Colon (tissue), 2 donors: ENCODE results near the gene KCNJ15.
"Not testable (repeated sequence)": the region's sequence is repeated elsewhere in the genome, so short reads cannot be mapped to it uniquely, and the experiment has no call there.

Source experiments
- FAIRE-seq: peaks from 2 replicates; lab custom pipeline; 2012; peaks lifted over from hg19 to GRCh38; lab: Jason Lieb, UNC
- donor health status: control.
- donor health status: control.

KCNJ15 gene

GRCh38 chr21:38256599-38257302 lies at the start of gene KCNJ15:
Gene KCNJ15 (plus strand): TSS chr21:38256991. CDS start chr21:38299262, 42,271 bp downstream.
- no peak for FAIRE-seq

- no peak for FAIRE-seq
Measured at GRCh38 chr21:38208118-38208517, 48.7 kb upstream of the KCNJ15 start.

GRCh38 chr21:38211321-38211720 lies 45.5 kb upstream of the KCNJ15 start:
- FAIRE-seq, result no peak

GRCh38 chr21:38212706-38213105 lies 44.1 kb upstream of the KCNJ15 start:
- FAIRE-seq, result no peak

- FAIRE-seq, result no peak
Measured at GRCh38 chr21:38219049-38219628, 37.7 kb upstream of the KCNJ15 start.

- FAIRE-seq, result no peak
Measured at GRCh38 chr21:38220270-38220737, 36.5 kb upstream of the KCNJ15 start.

- no peak for FAIRE-seq
Measured at GRCh38 chr21:38221594-38221993, 35.2 kb upstream of the KCNJ15 start.

- no peak for FAIRE-seq
Measured at GRCh38 chr21:38223893-38224540, 32.8 kb upstream of the KCNJ15 start.

- FAIRE-seq, result no peak
Measured at GRCh38 chr21:38227401-38227800, 29.4 kb upstream of the KCNJ15 start.

- FAIRE-seq, result no peak
Measured at GRCh38 chr21:38228115-38228514, 28.7 kb upstream of the KCNJ15 start.

GRCh38 chr21:38228537-38228936 lies 28.3 kb upstream of the KCNJ15 start:
- no peak for FAIRE-seq

GRCh38 chr21:38229260-38229877 lies 27.4 kb upstream of the KCNJ15 start:
- no peak for FAIRE-seq

- no peak for FAIRE-seq
Measured at GRCh38 chr21:38234395-38235142, 22.2 kb upstream of the KCNJ15 start.

- FAIRE-seq, result not testable (repeated sequence)
Measured at GRCh38 chr21:38235251-38235650, 21.5 kb upstream of the KCNJ15 start.

GRCh38 chr21:38236232-38236631 lies 20.6 kb upstream of the KCNJ15 start:
- FAIRE-seq, result no peak

GRCh38 chr21:38239672-38240071 lies 17.1 kb upstream of the KCNJ15 start:
- FAIRE-seq, result no peak

GRCh38 chr21:38240129-38240528 lies 16.7 kb upstream of the KCNJ15 start:
- FAIRE-seq, result no peak

- no peak for FAIRE-seq
Measured at GRCh38 chr21:38241029-38241740, 15.6 kb upstream of the KCNJ15 start.

- no peak for FAIRE-seq
Measured at GRCh38 chr21:38242061-38242460, 14.7 kb upstream of the KCNJ15 start.

GRCh38 chr21:38243732-38244406 lies 12.9 kb upstream of the KCNJ15 start:
- no peak for FAIRE-seq

- FAIRE-seq, result no peak
Measured at GRCh38 chr21:38244407-38244787, 12.4 kb upstream of the KCNJ15 start.
